ENCODE data around the gene GGA1.

The GGA1 gene

GRCh38 chr22:37608477-37609239 lies at the start of gene GGA1:
GGA1 (plus strand) TSS chr22:37608834; CDS start chr22:37608861, 27 bp downstream.
- Histone ChIP-seq H2AFZ (ENCODE audit: low read length, unreplicated experiment) (peak within 1 kb of the TSS; percentile 96), H3K27me3 (ENCODE audit: insufficient read depth, low read length) (no peaks in the 10 kb centered on the region), H3K79me2 (ENCODE audit: control insufficient read depth, insufficient read depth, low read length, unreplicated experiment) (peaks cover 12% of the 10 kb centered on the region), H3K27ac (ENCODE audit: low read depth, low read length) (peak within 1 kb of the TSS; percentile 100), H3K4me1 (ENCODE audit: control insufficient read depth, insufficient read depth, low read length, unreplicated experiment) (no peaks in the 10 kb centered on the region), H3K36me3 (ENCODE audit: insufficient read depth, low read length) (no peaks in the 10 kb centered on the region), H3K4me3 (ENCODE audit: low read depth, low read length) (peak within 1 kb of the TSS; percentile 90)

- Histone ChIP-seq H3K79me2 (ENCODE audit: control insufficient read depth, insufficient read depth, low read length, unreplicated experiment) (peaks cover 36% of the 10 kb centered on the region), H2AFZ (ENCODE audit: low read length, unreplicated experiment) (no peak overlapping the region), H3K27me3 (ENCODE audit: insufficient read depth, low read length) (no peaks in the 10 kb centered on the region), H3K27ac (ENCODE audit: low read depth, low read length) (peak overlapping the region; percentile 36), H3K4me3 (ENCODE audit: low read depth, low read length) (peak overlapping the region; percentile 95), H3K36me3 (ENCODE audit: insufficient read depth, low read length) (no peaks in the 10 kb centered on the region), H3K4me1 (ENCODE audit: control insufficient read depth, insufficient read depth, low read length, unreplicated experiment) (peaks cover 24% of the 10 kb centered on the region)
Observed at GRCh38 chr22:37559521-37559900, 49.1 kb upstream of the GGA1 start.

GRCh38 chr22:37559901-37560607 lies 48.6 kb upstream of the GGA1 start, which contains the start of gene CDC42EP1:
CDC42EP1 (plus strand) TSS chr22:37560480; CDS start chr22:37566350, 5,870 bp downstream.
- Histone ChIP-seq H3K79me2 (ENCODE audit: control insufficient read depth, insufficient read depth, low read length, unreplicated experiment) (peaks cover 40% of the 10 kb centered on the region), H3K4me1 (ENCODE audit: control insufficient read depth, insufficient read depth, low read length, unreplicated experiment) (peaks cover 26% of the 10 kb centered on the region), H3K27ac (ENCODE audit: low read depth, low read length) (peak within 1 kb of the TSS; percentile 81), H3K4me3 (ENCODE audit: low read depth, low read length) (peak within 1 kb of the TSS; percentile 95), H3K36me3 (ENCODE audit: insufficient read depth, low read length) (no peaks in the 10 kb centered on the region), H3K27me3 (ENCODE audit: insufficient read depth, low read length) (no peaks in the 10 kb centered on the region), H2AFZ (ENCODE audit: low read length, unreplicated experiment) (peak within 1 kb of the TSS; percentile 29)

- Histone ChIP-seq H3K4me1 (ENCODE audit: control insufficient read depth, insufficient read depth, low read length, unreplicated experiment) (peaks cover 26% of the 10 kb centered on the region), H3K79me2 (ENCODE audit: control insufficient read depth, insufficient read depth, low read length, unreplicated experiment) (peaks cover 47% of the 10 kb centered on the region), H3K27me3 (ENCODE audit: insufficient read depth, low read length) (no peaks in the 10 kb centered on the region), H2AFZ (ENCODE audit: low read length, unreplicated experiment) (peak overlapping the region; percentile 25), H3K36me3 (ENCODE audit: insufficient read depth, low read length) (no peaks in the 10 kb centered on the region), H3K27ac (ENCODE audit: low read depth, low read length) (peak overlapping the region; percentile 81), H3K4me3 (ENCODE audit: low read depth, low read length) (peak overlapping the region; percentile 95)
Observed at GRCh38 chr22:37560608-37561211, 47.9 kb upstream of the GGA1 start.

GRCh38 chr22:37561212-37562048 lies 47.2 kb upstream of the GGA1 start:
- Histone ChIP-seq H3K4me3 (ENCODE audit: low read depth, low read length) (peak overlapping the region; percentile 95), H3K79me2 (ENCODE audit: control insufficient read depth, insufficient read depth, low read length, unreplicated experiment) (peaks cover 54% of the 10 kb centered on the region), H3K27me3 (ENCODE audit: insufficient read depth, low read length) (no peaks in the 10 kb centered on the region), H2AFZ (ENCODE audit: low read length, unreplicated experiment) (no peak overlapping the region), H3K36me3 (ENCODE audit: insufficient read depth, low read length) (no peaks in the 10 kb centered on the region), H3K4me1 (ENCODE audit: control insufficient read depth, insufficient read depth, low read length, unreplicated experiment) (peaks cover 26% of the 10 kb centered on the region), H3K27ac (ENCODE audit: low read depth, low read length) (peak overlapping the region; percentile 81)

- Histone ChIP-seq H3K4me3 (ENCODE audit: low read depth, low read length) (peak overlapping the region; percentile 95), H2AFZ (ENCODE audit: low read length, unreplicated experiment) (no peak overlapping the region), H3K4me1 (ENCODE audit: control insufficient read depth, insufficient read depth, low read length, unreplicated experiment) (peaks cover 26% of the 10 kb centered on the region), H3K27ac (ENCODE audit: low read depth, low read length) (peak overlapping the region; percentile 76), H3K36me3 (ENCODE audit: insufficient read depth, low read length) (no peaks in the 10 kb centered on the region), H3K27me3 (ENCODE audit: insufficient read depth, low read length) (no peaks in the 10 kb centered on the region), H3K79me2 (ENCODE audit: control insufficient read depth, insufficient read depth, low read length, unreplicated experiment) (peaks cover 62% of the 10 kb centered on the region)
Observed at GRCh38 chr22:37562049-37562875, 46.4 kb upstream of the GGA1 start.

- Histone ChIP-seq H3K79me2 (ENCODE audit: control insufficient read depth, insufficient read depth, low read length, unreplicated experiment) (peaks cover 67% of the 10 kb centered on the region), H3K4me1 (ENCODE audit: control insufficient read depth, insufficient read depth, low read length, unreplicated experiment) (peaks cover 26% of the 10 kb centered on the region), H3K27me3 (ENCODE audit: insufficient read depth, low read length) (no peaks in the 10 kb centered on the region), H3K36me3 (ENCODE audit: insufficient read depth, low read length) (no peaks in the 10 kb centered on the region), H2AFZ (ENCODE audit: low read length, unreplicated experiment) (no peak overlapping the region), H3K4me3 (ENCODE audit: low read depth, low read length) (peak overlapping the region; percentile 95; the same call in 1 of the 2 replicates), H3K27ac (ENCODE audit: low read depth, low read length) (peak overlapping the region; percentile 76)
Observed at GRCh38 chr22:37563153-37564081, 45.2 kb upstream of the GGA1 start.

- Histone ChIP-seq H3K4me1 (ENCODE audit: control insufficient read depth, insufficient read depth, low read length, unreplicated experiment) (peaks cover 26% of the 10 kb centered on the region), H2AFZ (ENCODE audit: low read length, unreplicated experiment) (no peak overlapping the region), H3K27me3 (ENCODE audit: insufficient read depth, low read length) (no peaks in the 10 kb centered on the region), H3K27ac (ENCODE audit: low read depth, low read length) (peak overlapping the region; percentile 76), H3K36me3 (ENCODE audit: insufficient read depth, low read length) (no peaks in the 10 kb centered on the region), H3K79me2 (ENCODE audit: control insufficient read depth, insufficient read depth, low read length, unreplicated experiment) (peaks cover 67% of the 10 kb centered on the region), H3K4me3 (ENCODE audit: low read depth, low read length) (no peak overlapping the region)
Observed at GRCh38 chr22:37564111-37564711, 44.4 kb upstream of the GGA1 start.

- H3K4me3 ChIP-seq (ENCODE audit: low read depth, low read length) = no peak overlapping the region
- H3K27me3 ChIP-seq (ENCODE audit: insufficient read depth, low read length) = no peaks in the 10 kb centered on the region
- H3K36me3 ChIP-seq (ENCODE audit: insufficient read depth, low read length) = no peaks in the 10 kb centered on the region
- peaks cover 64% of the 10 kb centered on the region for H3K79me2 ChIP-seq (ENCODE audit: control insufficient read depth, insufficient read depth, low read length, unreplicated experiment)
- no peak overlapping the region for H2AFZ ChIP-seq (ENCODE audit: low read length, unreplicated experiment)
- H3K4me1 ChIP-seq (ENCODE audit: control insufficient read depth, insufficient read depth, low read length, unreplicated experiment) = peaks cover 26% of the 10 kb centered on the region
- no peak overlapping the region for H3K27ac ChIP-seq (ENCODE audit: low read depth, low read length)
Observed at GRCh38 chr22:37565830-37566229, 42.8 kb upstream of the GGA1 start.
